OCI-LY7 (cell line): ENCODE data around the gene ANKRD13A. TPM values are rescaled to one million over a fixed set of nuclear protein-coding genes. Genes with fewer than 3 reads are reported as not detected.

Experiments used
- BruUV-seq: library from RNA; stranded (reverse); fragments of 400-500 nt; replicated peaks from 2 replicates; lab custom pipeline; 2021; lab: Mats Ljungman, UMichigan
- CTCF ChIA-PET: fragments of 300-600 bp; sonication (Branson Sonifier 250); formaldehyde crosslinking; loops from one replicate; lab custom pipeline; 2022; ENCODE audit warnings: antibody characterized with exemption; ENCODE audit not compliant: unreplicated experiment; lab: Charles Lee
- POLR2A ChIA-PET: fragments of 300-600 bp; sonication (Branson Sonifier 250); formaldehyde crosslinking; loops from one replicate; lab custom pipeline; 2022; ENCODE audit warnings: antibody characterized with exemption; lab: Charles Lee
- DNase-seq: peaks from one replicate; pipeline ENCODE4 v3.0.0-alpha.2; 2015; ENCODE audit warnings: low spot score
- H2AFZ ChIP-seq: fragments of 200-600 bp; sonication (generic), shearing (Covaris generic); 2 replicates; pipeline ENCODE4 v1.6.1; 2014; ENCODE audit warnings: mild to moderate bottlenecking, antibody characterized with exemption, low read length, moderate library complexity
- H3K27ac ChIP-seq: fragments of 200-600 bp; sonication (generic); 2 replicates; pipeline ENCODE4 v1.5.1; 2014; ENCODE audit warnings: mixed run types, low read depth, mild to moderate bottlenecking, moderate library complexity, low read length, inconsistent platforms; ENCODE audit not compliant: poor library complexity, severe bottlenecking
- H3K36me3 ChIP-seq: fragments of 200-600 bp; sonication (generic); 2 replicates; pipeline ENCODE4 v1.6.1; 2014; ENCODE audit warnings: mild to moderate bottlenecking, antibody characterized with exemption, low read length, moderate library complexity, mixed read lengths; ENCODE audit not compliant: insufficient read depth
- H3K4me1 ChIP-seq: fragments of 200-600 bp; sonication (generic); 2 replicates; pipeline ENCODE4 v1.5.1; 2014; ENCODE audit warnings: mild to moderate bottlenecking, low read length; ENCODE audit not compliant: insufficient read depth, poor library complexity, severe bottlenecking
- H3K4me2 ChIP-seq: fragments of 200-600 bp; sonication (generic); 2 replicates; pipeline ENCODE4 v1.6.1; 2014; ENCODE audit warnings: mild to moderate bottlenecking, low read length
- H3K4me3 ChIP-seq: fragments of 200-600 bp; sonication (generic); 2 replicates; pipeline ENCODE4 v1.5.1; 2014; ENCODE audit warnings: mild to moderate bottlenecking, low read depth, low read length; ENCODE audit not compliant: poor library complexity, severe bottlenecking
- H3K79me2 ChIP-seq: fragments of 200-600 bp; sonication (generic); 2 replicates; pipeline ENCODE4 v1.6.1; 2016; ENCODE audit warnings: low read depth, mild to moderate bottlenecking, low read length, moderate library complexity, mixed read lengths; ENCODE audit not compliant: insufficient read depth
- H3K9me2 ChIP-seq: fragments of 200-600 bp; sonication (generic); 2 replicates; pipeline ENCODE4 v1.6.1; 2016; ENCODE audit warnings: mild to moderate bottlenecking, low read length, mixed read lengths; ENCODE audit not compliant: insufficient read depth
- H3K9me3 ChIP-seq: fragments of 200-600 bp; sonication (generic); 2 replicates; pipeline ENCODE4 v1.6.1; 2014; ENCODE audit warnings: mild to moderate bottlenecking, mixed run types, low read length, mixed read lengths
- H4K20me1 ChIP-seq: fragments of 200-600 bp; sonication (generic); 2 replicates; pipeline ENCODE4 v1.6.1; 2014; ENCODE audit warnings: mild to moderate bottlenecking, antibody characterized with exemption, low read length, moderate library complexity, mixed read lengths; ENCODE audit not compliant: insufficient read depth
- CTCF ChIP-seq: fragments of 200-600 bp; sonication (generic); conservative IDR thresholded peaks from 2 replicates; pipeline ENCODE4 v1.5.1; 2014; ENCODE audit warnings: mild to moderate bottlenecking, antibody characterized with exemption, low read length, moderate library complexity, mixed read lengths
- EZH2phosphoT487 ChIP-seq: fragments of 200-600 bp; sonication (generic); IDR thresholded peaks from 2 replicates; pipeline ENCODE4 v1.6.1; 2018; ENCODE audit warnings: low read depth, borderline replicate concordance, mild to moderate bottlenecking, mixed run types, antibody characterized with exemption, low read length, moderate library complexity, mixed read lengths
- intact Hi-C: fragments of 100-400 bp; cut with micrococcal nuclease; formaldehyde crosslinking; loops from one replicate; pipeline ENCODE4 v1.10.0; 2022; ENCODE audit not compliant: unreplicated experiment
- total RNA-seq, 2 experiments: library from RNA; depleted of rRNA in 1 of 2; stranded (reverse); fragments of >200 nt in 1 of 2; shearing (Covaris generic) in 1 of 2; gene quantifications; 2 replicates each; pipeline ENCODE4 v1.2.3, GENCODE V29; 2014 to 2022

Gene ANKRD13A
- total RNA-seq, 2 experiments from 2014 or later, result 140 to 216 TPM

- Histone ChIP-seq H3K4me3 (no peak overlapping the region), H3K27ac (no peak overlapping the region), H4K20me1 (peaks cover 5% of the 10 kb centered on the region; the same call in 1 of the 2 replicates), H3K4me1 (peaks cover 6% of the 10 kb centered on the region), H3K79me2 (no peaks in the 10 kb centered on the region), H3K36me3 (peaks cover 94% of the 10 kb centered on the region), H3K9me2 (no peaks in the 10 kb centered on the region), H3K4me2 (no peak overlapping the region), H2AFZ (no peak overlapping the region), H3K9me3 (no peaks in the 10 kb centered on the region)
- CTCF ChIA-PET, result no interaction called here
- POLR2A ChIA-PET, result interaction anchor here (0.5 to 1.6 kb wide), 3 partner anchors 11 to 288 kb away, joined by 3 to 5 read pairs (median 4); no protein-coding TSS in a partner anchor
- intact Hi-C loops, result no loop called here
- no TSS peak for BruUV-seq
- DNase-seq, result no peak
- TF ChIP-seq CTCF, result no peak
- no peak for TF ChIP-seq EZH2phosphoT487
These were observed 29.1 kb downstream of the ANKRD13A start for GRCh38 chr12:110028323-110028722.

DNA sequence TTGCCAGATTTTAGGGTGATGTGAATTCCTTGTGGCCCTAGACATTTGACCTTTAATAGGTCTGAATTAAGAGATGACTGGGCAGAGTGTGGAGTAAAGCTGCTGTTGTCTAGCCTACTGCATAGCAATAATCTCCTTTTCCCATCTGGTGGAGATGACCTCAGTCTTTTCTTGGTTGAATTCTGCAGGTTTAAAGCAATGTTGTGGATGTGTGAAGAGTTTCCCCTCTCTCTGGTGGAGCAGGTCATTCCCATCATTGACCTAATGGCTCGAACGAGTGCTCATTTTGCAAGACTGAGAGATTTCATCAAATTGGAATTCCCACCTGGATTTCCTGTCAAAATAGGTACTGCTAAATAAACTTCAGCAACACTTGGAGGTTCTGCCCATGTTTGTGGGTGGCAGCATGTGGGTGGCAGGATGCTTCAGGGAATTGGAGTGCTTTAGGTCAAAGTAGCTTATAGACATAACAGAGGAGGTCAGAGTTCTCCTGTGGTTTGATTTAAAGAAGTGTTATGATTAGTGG, 30.1 kb downstream of the ANKRD13A start:
- Histone ChIP-seq H4K20me1 (peaks cover 5% of the 10 kb centered on the region; the same call in 1 of the 2 replicates), H3K9me3 (no peaks in the 10 kb centered on the region), H3K4me3 (no peak overlapping the region), H3K27ac (no peak overlapping the region), H3K36me3 (peaks cover 94% of the 10 kb centered on the region), H2AFZ (no peak overlapping the region), H3K4me1 (no peaks in the 10 kb centered on the region), H3K79me2 (no peaks in the 10 kb centered on the region), H3K9me2 (no peaks in the 10 kb centered on the region), H3K4me2 (no peak overlapping the region)
- intact Hi-C loops, result no loop called here
- POLR2A ChIA-PET, result interaction anchor here (0.7 kb wide), 1 partner anchor 15 kb away, joined by 3 read pairs; no protein-coding TSS in a partner anchor
- no TSS peak for BruUV-seq
- CTCF ChIA-PET, result no interaction called here
- TF ChIP-seq EZH2phosphoT487, result no peak
- no peak for TF ChIP-seq CTCF
- DNase-seq, result no peak

DNA sequence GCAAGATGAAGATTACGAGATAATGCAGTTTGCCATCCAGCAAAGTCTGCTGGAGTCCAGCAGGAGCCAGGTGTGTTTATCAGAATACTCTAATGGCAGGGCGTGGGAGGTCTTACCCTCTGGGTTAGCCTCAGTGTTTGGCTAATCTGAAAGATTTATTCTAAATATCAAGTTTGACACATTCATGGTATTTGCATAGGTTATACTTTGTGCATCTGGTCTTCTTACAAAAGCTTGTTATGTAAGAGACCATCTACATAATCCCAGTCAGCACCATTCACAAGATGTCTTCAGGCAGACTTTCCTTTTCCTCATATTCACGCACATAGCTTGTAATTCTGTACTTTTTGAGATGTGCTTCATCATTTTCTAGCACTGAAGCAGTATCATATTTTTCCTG, 34.7 kb downstream of the ANKRD13A start:
- no peak overlapping the region for H3K4me2 ChIP-seq
- CTCF ChIA-PET, result no interaction called here
- DNase-seq, result no peak
- no peaks in the 10 kb centered on the region for H3K79me2 ChIP-seq
- no peaks in the 10 kb centered on the region for H3K9me3 ChIP-seq
- no peaks in the 10 kb centered on the region for H4K20me1 ChIP-seq
- TF ChIP-seq EZH2phosphoT487 (no peak), CTCF (no peak)
- no TSS peak for BruUV-seq
- POLR2A ChIA-PET, result no interaction called here
- no peak overlapping the region for H3K27ac ChIP-seq
- H3K4me3 ChIP-seq, result no peak overlapping the region
- intact Hi-C loops, result no loop called here
- H3K36me3 ChIP-seq, result peaks cover 100% of the 10 kb centered on the region
- H3K4me1 ChIP-seq, result peaks cover 3% of the 10 kb centered on the region
- no peak overlapping the region for H2AFZ ChIP-seq
- no peaks in the 10 kb centered on the region for H3K9me2 ChIP-seq
